Natural killer cell treated with Interleukin-12 subunit alpha and Interleukin-12 subunit beta and Interleukin-15 and Interleukin-18, amount 100 ng/mL, for 72 hours (primary cell): ENCODE data around the gene HLCS. TPM values are rescaled to one million over a fixed set of nuclear protein-coding genes. Genes with fewer than 3 reads are reported as not detected.

Source experiments
- ATAC-seq, 2 donors: fragments of 150-1000 bp; cut with Tn5 transposase in 1 of 2; sonication (Bioruptor Pico), chemical (Tn5 transposase) in 1 of 2; 2 replicates each; pipeline ENCODE4 v1.10.0; 2021
- DNase-seq: peaks from one replicate; pipeline ENCODE4 v3.0.0; 2022; ENCODE audit warnings: low spot score
- H3K27ac Mint-ChIP-seq, 2 donors: 1 replicate in 1 of 2; 2 replicates in 1 of 2; pipeline ENCODE4 v1.8.0; 2022; ENCODE audit warnings: mixed read lengths in 2 of 2, mild to moderate bottlenecking in 1 of 2, moderate library complexity in 1 of 2
- H3K27me3 Mint-ChIP-seq, 2 donors: 1 replicate in 1 of 2; 2 replicates in 1 of 2; pipeline ENCODE4 v1.8.0; 2022; ENCODE audit warnings: mixed read lengths in 2 of 2
- H3K36me3 Mint-ChIP-seq: one replicate; pipeline ENCODE4 v1.8.0; 2022; ENCODE audit warnings: mixed read lengths
- H3K4me1 Mint-ChIP-seq, 2 donors: 1 replicate in 1 of 2; 2 replicates in 1 of 2; pipeline ENCODE4 v1.8.0; 2022; ENCODE audit warnings: low read depth in 2 of 2, mixed read lengths in 2 of 2, mild to moderate bottlenecking in 1 of 2
- H3K4me3 Mint-ChIP-seq: one replicate; pipeline ENCODE4 v1.8.0; 2022; ENCODE audit warnings: mixed read lengths
- H3K9me3 Mint-ChIP-seq: 2 replicates; pipeline ENCODE4 v1.8.0; 2022; ENCODE audit warnings: mixed read lengths
- total RNA-seq, 2 donors: library from RNA; stranded (reverse); gene quantifications; one replicate each; pipeline ENCODE4 v1.2.3, GENCODE V29; 2022

Gene HLCS
- total RNA-seq, 2 donors from 2014 or later, result 16.1 to 30.7 TPM

GRCh38 chr21:36887963-36888362 is 78.5 kb downstream of the HLCS start:
- no peak for DNase-seq
- Mint-ChIP-seq H3K4me3 (no peak overlapping the region), H3K27ac (no peak overlapping the region), H3K27me3 (no peaks in the 10 kb centered on the region), H3K4me1 (peaks cover 0 to 10% of the 10 kb centered on the region in 2 donors), H3K9me3 (no peaks in the 10 kb centered on the region), H3K36me3 (peaks cover 11% of the 10 kb centered on the region)
- no peak for ATAC-seq

- ATAC-seq (no peak), DNase-seq (no peak)
- no peak overlapping the region for H3K4me3 Mint-ChIP-seq
- H3K4me1 Mint-ChIP-seq, result peaks cover 3 to 6% of the 10 kb centered on the region in 2 donors
- H3K27me3 Mint-ChIP-seq, result no peaks in the 10 kb centered on the region
- no peaks in the 10 kb centered on the region for H3K9me3 Mint-ChIP-seq
- peaks cover 11% of the 10 kb centered on the region for H3K36me3 Mint-ChIP-seq
- no peak overlapping the region for H3K27ac Mint-ChIP-seq
Observed at GRCh38 chr21:36883532-36884486, 82.7 kb downstream of the HLCS start.

GRCh38 chr21:36882776-36883175 is 83.7 kb downstream of the HLCS start:
- Mint-ChIP-seq H3K4me1 (peaks cover 3 to 6% of the 10 kb centered on the region in 2 donors), H3K4me3 (no peak overlapping the region), H3K36me3 (peaks cover 17% of the 10 kb centered on the region), H3K27me3 (no peaks in the 10 kb centered on the region), H3K27ac (no peak overlapping the region), H3K9me3 (no peaks in the 10 kb centered on the region)
- ATAC-seq (no peak), DNase-seq (no peak)

- ATAC-seq (no peak), DNase-seq (no peak)
- peaks cover 19% of the 10 kb centered on the region for H3K36me3 Mint-ChIP-seq
- no peak overlapping the region for H3K27ac Mint-ChIP-seq
- H3K27me3 Mint-ChIP-seq, result no peaks in the 10 kb centered on the region
- no peaks in the 10 kb centered on the region for H3K9me3 Mint-ChIP-seq
- no peak overlapping the region for H3K4me3 Mint-ChIP-seq
- peaks cover 3 to 6% of the 10 kb centered on the region in 2 donors for H3K4me1 Mint-ChIP-seq
Observed at GRCh38 chr21:36881228-36881627, 85.2 kb downstream of the HLCS start.

- Mint-ChIP-seq H3K27me3 (no peaks in the 10 kb centered on the region), H3K4me3 (no peak overlapping the region), H3K4me1 (peaks cover 3 to 6% of the 10 kb centered on the region in 2 donors), H3K9me3 (no peaks in the 10 kb centered on the region), H3K36me3 (peaks cover 19% of the 10 kb centered on the region), H3K27ac (no peak overlapping the region)
- DNase-seq (no peak), ATAC-seq (no peak)
Observed at GRCh38 chr21:36879827-36880226, 86.6 kb downstream of the HLCS start.

GRCh38 chr21:36877741-36878140 is 88.7 kb downstream of the HLCS start:
- peaks cover 3 to 6% of the 10 kb centered on the region in 2 donors for H3K4me1 Mint-ChIP-seq
- DNase-seq (no peak), ATAC-seq (no peak)
- no peak overlapping the region for H3K4me3 Mint-ChIP-seq
- H3K27ac Mint-ChIP-seq, result no peak overlapping the region
- H3K36me3 Mint-ChIP-seq, result peaks cover 8% of the 10 kb centered on the region
- no peaks in the 10 kb centered on the region for H3K27me3 Mint-ChIP-seq
- no peaks in the 10 kb centered on the region for H3K9me3 Mint-ChIP-seq

- H3K27ac Mint-ChIP-seq, result no peak overlapping the region
- H3K4me3 Mint-ChIP-seq, result no peak overlapping the region
- H3K27me3 Mint-ChIP-seq, result no peaks in the 10 kb centered on the region
- peaks cover 8% of the 10 kb centered on the region for H3K36me3 Mint-ChIP-seq
- no peaks in the 10 kb centered on the region for H3K4me1 Mint-ChIP-seq
- ATAC-seq (peak in 1 of 2 donors; percentile 24), DNase-seq (no peak)
- H3K9me3 Mint-ChIP-seq, result no peaks in the 10 kb centered on the region
Observed at GRCh38 chr21:36874665-36875064, 91.8 kb downstream of the HLCS start.

- Mint-ChIP-seq H3K4me3 (no peak overlapping the region), H3K4me1 (no peaks in the 10 kb centered on the region), H3K36me3 (peaks cover 8% of the 10 kb centered on the region), H3K27me3 (no peaks in the 10 kb centered on the region), H3K9me3 (no peaks in the 10 kb centered on the region), H3K27ac (no peak overlapping the region)
- DNase-seq, result no peak
- no peak for ATAC-seq
Observed at GRCh38 chr21:36873513-36873912, 93.0 kb downstream of the HLCS start.

GRCh38 chr21:36867291-36867905 is 99.1 kb downstream of the HLCS start:
- H3K4me1 Mint-ChIP-seq, result peaks cover 6 to 7% of the 10 kb centered on the region in 2 donors
- no peaks in the 10 kb centered on the region for H3K27me3 Mint-ChIP-seq
- H3K27ac Mint-ChIP-seq, result no peak overlapping the region
- no peaks in the 10 kb centered on the region for H3K36me3 Mint-ChIP-seq
- no peak for ATAC-seq
- no peaks in the 10 kb centered on the region for H3K9me3 Mint-ChIP-seq
- H3K4me3 Mint-ChIP-seq, result no peak overlapping the region
- DNase-seq, result no peak

GRCh38 chr21:36866419-36866818 is 100.0 kb downstream of the HLCS start:
- Mint-ChIP-seq H3K4me1 (peaks cover 7 to 9% of the 10 kb centered on the region in 2 donors), H3K27ac (no peak overlapping the region), H3K36me3 (no peaks in the 10 kb centered on the region), H3K4me3 (no peak overlapping the region), H3K27me3 (no peaks in the 10 kb centered on the region), H3K9me3 (no peaks in the 10 kb centered on the region)
- ATAC-seq, result no peak
- no peak for DNase-seq

GRCh38 chr21:36864974-36865373 is 101.5 kb downstream of the HLCS start:
- ATAC-seq (no peak), DNase-seq (no peak)
- Mint-ChIP-seq H3K9me3 (no peaks in the 10 kb centered on the region), H3K27ac (no peak overlapping the region), H3K4me1 (peaks cover 11 to 13% of the 10 kb centered on the region in 2 donors), H3K36me3 (no peaks in the 10 kb centered on the region), H3K27me3 (no peaks in the 10 kb centered on the region), H3K4me3 (no peak overlapping the region)

- no peaks in the 10 kb centered on the region for H3K36me3 Mint-ChIP-seq
- no peaks in the 10 kb centered on the region for H3K9me3 Mint-ChIP-seq
- DNase-seq (no peak), ATAC-seq (no peak)
- H3K27ac Mint-ChIP-seq, result peak overlapping the region in 1 of 2 donors; percentile 42
- no peak overlapping the region for H3K4me3 Mint-ChIP-seq
- H3K4me1 Mint-ChIP-seq, result peaks cover 17 to 18% of the 10 kb centered on the region in 2 donors
- no peaks in the 10 kb centered on the region for H3K27me3 Mint-ChIP-seq
Observed at GRCh38 chr21:36863260-36863659, 103.2 kb downstream of the HLCS start.

GRCh38 chr21:36861595-36862323 is 104.7 kb downstream of the HLCS start:
- no peaks in the 10 kb centered on the region for H3K27me3 Mint-ChIP-seq
- H3K36me3 Mint-ChIP-seq, result no peaks in the 10 kb centered on the region
- ATAC-seq, result no peak
- no peak overlapping the region for H3K27ac Mint-ChIP-seq
- no peaks in the 10 kb centered on the region for H3K9me3 Mint-ChIP-seq
- H3K4me3 Mint-ChIP-seq, result no peak overlapping the region
- H3K4me1 Mint-ChIP-seq, result peaks cover 17 to 18% of the 10 kb centered on the region in 2 donors
- no peak for DNase-seq
